Liver (tissue), 9 donors: Measurements from ENCODE around the gene APOBEC3H. TPM values are rescaled to one million over a fixed set of nuclear protein-coding genes. Genes with fewer than 3 reads are reported as not detected.

Source experiments
- DNase-seq: peaks from one replicate; pipeline ENCODE4 v3.0.0-alpha.2; 2017; ENCODE audit warnings: low spot score
- H3K27ac ChIP-seq, 2 donors: one replicate each; pipeline ENCODE4 v1.7.0; 2013; ENCODE audit warnings: inconsistent platforms in 2 of 2, low read length in 2 of 2, control low read depth in 1 of 2, low read depth in 1 of 2, mild to moderate bottlenecking in 1 of 2
- H3K27me3 ChIP-seq, 4 donors: one replicate each; pipeline versions ENCODE4 v1.6.1 to v1.7.0; 2013; ENCODE audit warnings: low read length in 3 of 4, inconsistent platforms in 1 of 4, mild to moderate bottlenecking in 1 of 4, moderate library complexity in 1 of 4; ENCODE audit not compliant: control insufficient read depth in 4 of 4, insufficient read depth in 4 of 4
- H3K36me3 ChIP-seq, 4 donors: one replicate each; pipeline versions ENCODE4 v1.6.1 to v1.7.0; 2013; ENCODE audit warnings: low read length in 3 of 4, mild to moderate bottlenecking in 3 of 4, low read depth in 1 of 4, moderate library complexity in 1 of 4; ENCODE audit not compliant: control insufficient read depth in 4 of 4, insufficient read depth in 3 of 4
- H3K4me1 ChIP-seq, 4 donors: one replicate each; pipeline versions ENCODE4 v1.6.1 to v1.7.0; 2013; ENCODE audit warnings: low read length in 3 of 4, mild to moderate bottlenecking in 3 of 4, moderate library complexity in 1 of 4; ENCODE audit not compliant: control insufficient read depth in 4 of 4, insufficient read depth in 4 of 4
- H3K4me3 ChIP-seq, 3 donors: one replicate each; pipeline versions ENCODE4 v1.6.1 to v1.7.0; 2013; ENCODE audit warnings: low read length in 3 of 3, control low read depth in 1 of 3, low read depth in 1 of 3, mild to moderate bottlenecking in 1 of 3
- H3K9ac ChIP-seq, 2 donors: one replicate each; pipeline ENCODE4 v1.7.0; 2013; ENCODE audit warnings: low read length in 2 of 2, mild to moderate bottlenecking in 2 of 2, moderate library complexity in 2 of 2, control low read depth in 1 of 2, low read depth in 1 of 2
- H3K9me3 ChIP-seq, 4 donors: one replicate each; pipeline versions ENCODE4 v1.6.1 to v1.7.0; 2013; ENCODE audit warnings: low read length in 3 of 4; ENCODE audit not compliant: control insufficient read depth in 4 of 4
- CTCF ChIP-seq: fragments of 150-350 bp; IDR thresholded peaks from 2 replicates; pipeline ENCODE4 v1.5.1; 2017; ENCODE audit warnings: improper control_type of control experiment, low read depth, low read length; ENCODE audit not compliant: missing input control
- EGR1 ChIP-seq, 2 donors: IDR thresholded peaks; 2 replicates each; pipeline ENCODE4 v1.6.1; 2016 to 2018; ENCODE audit warnings: antibody characterized with exemption in 2 of 2, low read depth in 2 of 2
- HNF4A ChIP-seq, 2 donors: conservative IDR thresholded peaks; 2 replicates each; pipeline ENCODE4 v1.6.1; 2016; ENCODE audit warnings: antibody characterized with exemption in 2 of 2, mild to moderate bottlenecking in 2 of 2
- HNF4G ChIP-seq: IDR thresholded peaks from 2 replicates; pipeline ENCODE4 v1.6.1; 2016; ENCODE audit warnings: antibody characterized with exemption
- JUND ChIP-seq, 2 donors: IDR thresholded peaks; 2 replicates each; pipeline ENCODE4 v1.6.1; 2016; ENCODE audit warnings: antibody characterized with exemption in 2 of 2
- NR2F2 ChIP-seq: IDR thresholded peaks from 2 replicates; pipeline ENCODE4 v1.6.1; 2016; ENCODE audit warnings: antibody characterized with exemption
- RAD21 ChIP-seq, 2 donors: IDR thresholded peaks; 2 replicates each; pipeline ENCODE4 v1.6.1; 2016; ENCODE audit warnings: antibody characterized with exemption in 2 of 2, mild to moderate bottlenecking in 2 of 2
- REST ChIP-seq: IDR thresholded peaks from 2 replicates; pipeline ENCODE4 v1.6.1; 2016; ENCODE audit warnings: antibody characterized with exemption, mild to moderate bottlenecking
- RXRA ChIP-seq, 2 donors: IDR thresholded peaks; 2 replicates each; pipeline ENCODE4 v1.6.1; 2017 to 2018; ENCODE audit warnings: antibody characterized with exemption in 2 of 2, mild to moderate bottlenecking in 1 of 2
- SP1 ChIP-seq: IDR thresholded peaks from 2 replicates; pipeline ENCODE4 v1.6.1; 2018; ENCODE audit warnings: antibody characterized with exemption, mild to moderate bottlenecking
- TAF1 ChIP-seq: conservative IDR thresholded peaks from 2 replicates; pipeline ENCODE4 v1.6.1; 2016; ENCODE audit warnings: antibody characterized with exemption, mild to moderate bottlenecking
- YY1 ChIP-seq: IDR thresholded peaks from 2 replicates; pipeline ENCODE4 v1.6.1; 2016; ENCODE audit warnings: antibody characterized with exemption, mild to moderate bottlenecking
- ZBTB33 ChIP-seq: IDR thresholded peaks from 2 replicates; pipeline ENCODE4 v1.6.1; 2016; ENCODE audit warnings: antibody characterized with exemption
- WGBS: extraction: QIAGEN DNeasy Blood & Tissue Kit; methylation state at CpG from one replicate; pipeline ENCODE4 v1.1.7; 2013; 5-methylcytosine and 5-hydroxymethylcytosine counted together
- polyA plus RNA-seq, 2 donors: library from polyadenylated mRNA; stranded (reverse) in 1 of 2; unstranded in 1 of 2; fragments of 200-250 nt in 1 of 2; fragments of >200 nt in 1 of 2; fragmentation: Nextera tagmentation in 1 of 2; extraction: Ambion mirVana in 1 of 2; gene quantifications; one replicate each; pipeline versions ENCODE4 v1.2.1 to v1.2.3, GENCODE V29; 2013 to 2015
- total RNA-seq, 2 donors: library from RNA; depleted of rRNA; stranded (reverse); fragments of >200 nt; gene quantifications; one replicate each; pipeline ENCODE4 v1.2.3, GENCODE V29; 2014
- TF ChIP-seq, protein P1 (sequence below): IDR thresholded peaks from 2 replicates; pipeline ENCODE4 v1.6.1; 2016; ENCODE audit warnings: antibody characterized with exemption
- donor health status: healthy.
- donor health status: healthy.
- donor health status: healthy.
- donor health status: healthy.
- donor health status: healthy.

APOBEC3H gene
- total and polyA plus RNA-seq, 4 donors: 0.25 TPM; not detected in 3

GRCh38 chr22:39135092-39135896 lies 38.2 kb downstream of the APOBEC3H start:
- no peak overlapping the region for H3K4me3 ChIP-seq
- no peak overlapping the region for H3K9ac ChIP-seq
- H3K36me3 ChIP-seq: peaks cover 0 to 3% (median 1%) of the 10 kb centered on the region in 4 donors
- peak; percentile 73 for DNase-seq
- no peak overlapping the region for H3K27ac ChIP-seq
- peaks cover 0 to 6% (median 0%) of the 10 kb centered on the region in 4 donors for H3K4me1 ChIP-seq
- no peaks in the 10 kb centered on the region for H3K9me3 ChIP-seq
- no peaks in the 10 kb centered on the region for H3K27me3 ChIP-seq
- no peak for TF ChIP-seq HNF4G
- TF ChIP-seq RAD21 (IDR thresholded peaks at IDR 0.05): peak in 1 of 2 donors; percentile 55
- TF ChIP-seq SP1: no peak
- no peak for TF ChIP-seq REST
- TF ChIP-seq TAF1: no peak
- TF ChIP-seq ZBTB33: no peak
- peak; percentile 27 for TF ChIP-seq CTCF
- WGBS: 67% methylated on average over 15 of the region's 15 CpGs

- Histone ChIP-seq H3K4me1 (peaks cover 0 to 3% (median 0%) of the 10 kb centered on the region in 4 donors), H3K9ac (no peak overlapping the region), H3K36me3 (peaks cover 0 to 3% (median 1%) of the 10 kb centered on the region in 4 donors), H3K27ac (no peak overlapping the region), H3K9me3 (no peaks in the 10 kb centered on the region), H3K4me3 (no peak overlapping the region), H3K27me3 (no peaks in the 10 kb centered on the region)
- 94% methylated on average over 8 of the region's 8 CpGs for WGBS
- no peak for DNase-seq
- no peak for TF ChIP-seq EGR1 (IDR thresholded peaks at IDR 0.05; ENCODE audit: low read depth in 2 of 2)
- TF ChIP-seq HNF4G: no peak
- no peak for TF ChIP-seq REST
- no peak for TF ChIP-seq CTCF
- TF ChIP-seq, protein P1, sequence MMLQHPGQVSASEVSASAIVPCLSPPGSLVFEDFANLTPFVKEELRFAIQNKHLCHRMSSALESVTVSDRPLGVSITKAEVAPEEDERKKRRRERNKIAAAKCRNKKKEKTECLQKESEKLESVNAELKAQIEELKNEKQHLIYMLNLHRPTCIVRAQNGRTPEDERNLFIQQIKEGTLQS: no peak
- no peak for TF ChIP-seq TAF1
- TF ChIP-seq HNF4A (conservative IDR thresholded peaks at IDR 0.05): no peak
- no peak for TF ChIP-seq RXRA (IDR thresholded peaks at IDR 0.05)
- no peak for TF ChIP-seq JUND (IDR thresholded peaks at IDR 0.05)
- no peak for TF ChIP-seq YY1
- TF ChIP-seq ZBTB33: no peak
- TF ChIP-seq NR2F2: no peak
Measured at GRCh38 chr22:39136317-39136716, 39.3 kb downstream of the APOBEC3H start.
